CD4-positive, alpha-beta memory T cell (primary cell): ENCODE measurements around the gene SFMBT2. TPM values are rescaled to one million over a fixed set of nuclear protein-coding genes. Genes with fewer than 3 reads are reported as not detected.
A peak's percentile ranks its signal among the peaks of the same experiment; 100 is the strongest.

Source experiments
- CTCF ChIA-PET: fragments of 350-600 bp; sonication (Branson Sonifier 250); formaldehyde crosslinking; loops from one replicate; lab custom pipeline; 2021; ENCODE audit warnings: inconsistent platforms; ENCODE audit not compliant: partially characterized antibody; lab: Charles Lee
- POLR2A ChIA-PET: fragments of 350-600 bp; sonication (Branson Sonifier 250); formaldehyde crosslinking; loops from one replicate; lab custom pipeline; 2021; ENCODE audit not compliant: partially characterized antibody; lab: Charles Lee
- DNase-seq, 5 donors: peaks; one replicate each; pipeline versions ENCODE4 v3.0.0 to v3.0.0-alpha.2; 2020 to 2022; ENCODE audit warnings: mixed read lengths in 1 of 5
- H3K27ac ChIP-seq: one replicate; pipeline ENCODE4 v1.7.0; 2013; ENCODE audit warnings: low read depth, low read length
- H3K27me3 ChIP-seq: 2 replicates; pipeline ENCODE4 v1.7.0; 2013; ENCODE audit warnings: mild to moderate bottlenecking, low read length, moderate library complexity; ENCODE audit not compliant: insufficient read depth
- H3K36me3 ChIP-seq: 2 replicates; pipeline ENCODE4 v1.7.0; 2013; ENCODE audit warnings: mild to moderate bottlenecking, low read length, moderate library complexity; ENCODE audit not compliant: insufficient read depth
- H3K4me1 ChIP-seq: 2 replicates; pipeline ENCODE4 v1.7.0; 2013; ENCODE audit warnings: mild to moderate bottlenecking, low read length, moderate library complexity; ENCODE audit not compliant: insufficient read depth
- H3K4me3 ChIP-seq, 2 donors: one replicate each; pipeline ENCODE4 v1.7.0; 2013; ENCODE audit warnings: low read length in 2 of 2, mild to moderate bottlenecking in 1 of 2
- H3K9me3 ChIP-seq, 2 donors: one replicate each; pipeline ENCODE4 v1.7.0; 2013; ENCODE audit warnings: low read length in 2 of 2, control low read depth in 1 of 2; ENCODE audit not compliant: control insufficient read depth in 1 of 2
- H3K27ac Mint-ChIP-seq, 7 donors: one replicate each; pipeline ENCODE4 v1.8.0; 2020 to 2021; ENCODE audit warnings: mixed read lengths in 7 of 7, mild to moderate bottlenecking in 6 of 7, inconsistent platforms in 3 of 7, moderate library complexity in 3 of 7
- H3K27me3 Mint-ChIP-seq, 2 donors: one replicate each; pipeline ENCODE4 v1.8.0; 2020 to 2021; ENCODE audit warnings: mixed read lengths in 2 of 2
- H3K36me3 Mint-ChIP-seq, 2 donors: one replicate each; pipeline ENCODE4 v1.8.0; 2020 to 2021; ENCODE audit warnings: mixed read lengths in 2 of 2, inconsistent platforms in 1 of 2, mild to moderate bottlenecking in 1 of 2
- H3K4me1 Mint-ChIP-seq, 4 donors: one replicate each; pipeline ENCODE4 v1.8.0; 2020 to 2021; ENCODE audit warnings: mixed read lengths in 4 of 4, mild to moderate bottlenecking in 1 of 4
- H3K4me3 Mint-ChIP-seq, 8 donors: one replicate each; pipeline ENCODE4 v1.8.0; 2020 to 2021; ENCODE audit warnings: mixed read lengths in 8 of 8, mild to moderate bottlenecking in 7 of 8, moderate library complexity in 6 of 8, inconsistent platforms in 3 of 8
- H3K9me3 Mint-ChIP-seq, 8 donors: one replicate each; pipeline ENCODE4 v1.8.0; 2020 to 2021; ENCODE audit warnings: mixed read lengths in 8 of 8, mild to moderate bottlenecking in 5 of 8, inconsistent platforms in 3 of 8, moderate library complexity in 1 of 8
- intact Hi-C: fragments of 100-400 bp; cut with micrococcal nuclease; formaldehyde crosslinking; loops from one replicate; pipeline ENCODE4 v1.15.1; 2023
- polyA plus RNA-seq, 2 donors: library from polyadenylated mRNA; unstranded; fragments of 300-500 nt; fragmentation: Illumina TruSeq; gene quantifications; one replicate each; pipeline ENCODE4 v1.2.3, GENCODE V29; 2021
- total RNA-seq, 2 experiments: library from RNA; stranded (reverse); gene quantifications; one replicate each; pipeline ENCODE4 v1.2.3, GENCODE V29; 2021

The SFMBT2 gene
- total and polyA plus RNA-seq, 4 experiments from 2014 or later, result 1.7 to 22.3 (median 11.7) TPM

GRCh38 chr10:7424919-7425318 lies 14.1 kb upstream of the SFMBT2 start:
- H3K27ac ChIP-seq, result no peak overlapping the region
- no peaks in the 10 kb centered on the region for H3K36me3 ChIP-seq
- intact Hi-C loops, result loop anchor here (2.0 kb wide), 1 partner anchor 262 kb away; no protein-coding TSS in a partner anchor
- no peaks in the 10 kb centered on the region for H3K4me1 ChIP-seq
- no peaks in the 10 kb centered on the region for H3K9me3 ChIP-seq
- peak overlapping the region in 1 of 7 donors; percentile 1 for H3K27ac Mint-ChIP-seq
- ChIA-PET POLR2A (no interaction called here), CTCF (interaction anchor here (1.0 to 11.8 kb wide), 2 partner anchors 16 to 508 kb away, joined by 3 to 180 read pairs; no protein-coding TSS in a partner anchor)
- no peaks in the 10 kb centered on the region for H3K27me3 ChIP-seq
- H3K4me3 Mint-ChIP-seq, result no peak overlapping the region
- peaks cover 0 to 6% (median under 1%) of the 10 kb centered on the region in 4 donors for H3K4me1 Mint-ChIP-seq
- no peak overlapping the region for H3K4me3 ChIP-seq
- no peak for DNase-seq
- no peaks in the 10 kb centered on the region for H3K27me3 Mint-ChIP-seq
- H3K9me3 Mint-ChIP-seq, result peaks cover 0 to 3% (median 0%) of the 10 kb centered on the region in 8 donors
- no peaks in the 10 kb centered on the region for H3K36me3 Mint-ChIP-seq

- H3K4me1 Mint-ChIP-seq, result peaks cover 0 to 6% (median under 1%) of the 10 kb centered on the region in 4 donors
- Histone ChIP-seq H3K27me3 (no peaks in the 10 kb centered on the region), H3K36me3 (no peaks in the 10 kb centered on the region), H3K4me3 (no peak overlapping the region), H3K9me3 (no peaks in the 10 kb centered on the region), H3K27ac (no peak overlapping the region), H3K4me1 (no peaks in the 10 kb centered on the region)
- H3K9me3 Mint-ChIP-seq, result no peaks in the 10 kb centered on the region
- no peak overlapping the region for H3K27ac Mint-ChIP-seq
- POLR2A ChIA-PET, result no interaction called here
- no peak for DNase-seq
- H3K27me3 Mint-ChIP-seq, result no peaks in the 10 kb centered on the region
- H3K36me3 Mint-ChIP-seq, result no peaks in the 10 kb centered on the region
- intact Hi-C loops, result loop anchor here (2.0 kb wide), 1 partner anchor 262 kb away; no protein-coding TSS in a partner anchor
- no peak overlapping the region for H3K4me3 Mint-ChIP-seq
- CTCF ChIA-PET, result interaction anchor here (1.0 to 11.8 kb wide), 2 partner anchors 16 to 507 kb away, joined by 3 to 180 read pairs; no protein-coding TSS in a partner anchor
Observed at GRCh38 chr10:7424315-7424714, 13.5 kb upstream of the SFMBT2 start.

DNA sequence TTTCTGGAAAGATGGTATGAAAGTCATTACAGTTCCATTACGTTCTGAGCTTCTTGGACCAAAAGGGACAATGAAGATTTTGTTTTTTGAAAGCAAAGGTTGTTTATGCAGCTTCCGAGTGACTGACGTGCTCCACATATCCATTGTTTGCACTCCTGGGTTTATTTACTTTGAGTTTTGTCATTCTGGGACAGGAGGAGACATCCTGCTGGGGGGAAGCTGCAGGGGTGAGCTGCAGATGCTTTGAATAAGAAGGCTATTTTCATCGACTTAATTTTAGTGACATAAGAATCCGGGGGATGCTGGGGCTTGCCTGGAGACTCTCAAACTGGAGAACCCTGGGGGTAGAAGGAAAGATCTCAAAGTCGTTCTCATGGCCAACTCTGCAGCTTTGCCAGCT lies 12.7 kb upstream of the SFMBT2 start:
- H3K36me3 ChIP-seq, result no peaks in the 10 kb centered on the region
- H3K9me3 ChIP-seq, result no peaks in the 10 kb centered on the region
- H3K4me3 ChIP-seq, result no peak overlapping the region
- Mint-ChIP-seq H3K9me3 (no peaks in the 10 kb centered on the region), H3K27me3 (no peaks in the 10 kb centered on the region), H3K36me3 (no peaks in the 10 kb centered on the region), H3K4me3 (no peak overlapping the region), H3K4me1 (peaks cover 0 to 6% (median under 1%) of the 10 kb centered on the region in 4 donors), H3K27ac (peak overlapping the region in 1 of 7 donors; percentile 30)
- DNase-seq, result no peak
- POLR2A ChIA-PET, result no interaction called here
- intact Hi-C loops, result no loop called here
- CTCF ChIA-PET, result interaction anchor here (11.8 kb wide), 1 partner anchor 506 kb away, joined by 180 read pairs; no protein-coding TSS in a partner anchor
- no peak overlapping the region for H3K27ac ChIP-seq
- H3K4me1 ChIP-seq, result no peaks in the 10 kb centered on the region
- H3K27me3 ChIP-seq, result no peaks in the 10 kb centered on the region

DNA sequence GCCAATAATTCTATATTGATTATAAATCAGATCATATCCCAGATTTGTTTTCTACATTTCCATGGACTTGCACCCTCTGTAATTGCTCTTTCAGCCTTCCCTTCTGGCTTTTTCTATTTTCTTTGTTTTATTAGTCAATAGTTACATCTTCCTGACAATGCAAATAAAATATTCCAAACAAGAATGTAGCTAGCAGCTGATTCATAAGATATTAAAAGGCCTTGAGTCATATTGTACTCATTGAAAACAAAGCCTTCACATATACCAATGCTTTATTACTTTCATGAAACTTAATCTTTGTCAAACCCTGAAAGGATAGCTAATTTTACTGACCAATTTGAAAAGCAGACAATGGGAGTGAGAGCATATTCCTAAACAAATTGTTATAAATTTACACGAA lies 10.7 kb upstream of the SFMBT2 start:
- Histone ChIP-seq H3K9me3 (no peaks in the 10 kb centered on the region), H3K4me1 (peaks cover 13% of the 10 kb centered on the region), H3K27me3 (no peaks in the 10 kb centered on the region), H3K36me3 (no peaks in the 10 kb centered on the region), H3K27ac (no peak overlapping the region), H3K4me3 (no peak overlapping the region)
- no peaks in the 10 kb centered on the region for H3K36me3 Mint-ChIP-seq
- H3K9me3 Mint-ChIP-seq, result no peaks in the 10 kb centered on the region
- DNase-seq, result no peak
- ChIA-PET CTCF (interaction anchor here (1.2 to 11.8 kb wide), 4 partner anchors 11 to 504 kb away, joined by 3 to 180 read pairs (median 10); partner anchors contain the start of gene SFMBT2), POLR2A (no interaction called here)
- no peak overlapping the region for H3K27ac Mint-ChIP-seq
- no peak overlapping the region for H3K4me3 Mint-ChIP-seq
- no peaks in the 10 kb centered on the region for H3K27me3 Mint-ChIP-seq
- intact Hi-C loops, result no loop called here
- peaks cover 0 to 14% (median 6%) of the 10 kb centered on the region in 4 donors for H3K4me1 Mint-ChIP-seq

- POLR2A ChIA-PET, result interaction anchor here (1.0 kb wide), 1 partner anchor 9 kb away, joined by 3 read pairs; the partner anchor contains the start of gene SFMBT2
- no peaks in the 10 kb centered on the region for H3K36me3 ChIP-seq
- H3K4me3 Mint-ChIP-seq, result no peak overlapping the region
- peaks cover 0 to 14% (median 6%) of the 10 kb centered on the region in 4 donors for H3K4me1 Mint-ChIP-seq
- CTCF ChIA-PET, result interaction anchor here (1.3 to 11.8 kb wide), 4 partner anchors 9 to 503 kb away, joined by 3 to 180 read pairs (median 10); partner anchors contain the start of gene SFMBT2
- no peaks in the 10 kb centered on the region for H3K27me3 Mint-ChIP-seq
- DNase-seq, result no peak
- H3K36me3 Mint-ChIP-seq, result no peaks in the 10 kb centered on the region
- no peak overlapping the region for H3K27ac ChIP-seq
- peaks cover 13% of the 10 kb centered on the region for H3K4me1 ChIP-seq
- intact Hi-C loops, result loop anchor here (5.0 to 10.0 kb wide), 2 partner anchors 578 to 1005 kb away; no protein-coding TSS in a partner anchor
- H3K9me3 Mint-ChIP-seq, result no peaks in the 10 kb centered on the region
- H3K4me3 ChIP-seq, result no peak overlapping the region
- H3K9me3 ChIP-seq, result no peaks in the 10 kb centered on the region
- no peak overlapping the region for H3K27ac Mint-ChIP-seq
- H3K27me3 ChIP-seq, result no peaks in the 10 kb centered on the region
Observed at GRCh38 chr10:7419998-7420397, 9.2 kb upstream of the SFMBT2 start.

DNA sequence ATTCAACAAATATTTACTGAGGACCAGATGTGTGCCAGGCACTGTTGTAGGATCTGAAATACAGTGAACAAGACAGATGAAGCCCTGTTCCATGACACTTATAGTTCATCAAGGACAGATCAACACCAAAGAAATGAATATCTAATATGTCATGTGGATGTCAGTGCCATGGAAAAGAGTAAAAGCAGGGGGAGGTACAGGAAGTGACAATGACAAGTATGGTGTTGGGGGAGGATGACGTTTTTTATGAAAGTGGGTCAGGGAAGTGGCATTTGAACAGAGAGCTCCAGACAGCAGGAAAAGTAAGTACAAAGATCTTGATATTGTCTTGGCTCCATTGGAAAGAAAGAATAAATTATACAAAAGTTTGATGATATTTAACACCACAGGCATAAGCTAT lies 7.0 kb upstream of the SFMBT2 start:
- H3K36me3 ChIP-seq, result no peaks in the 10 kb centered on the region
- H3K27me3 ChIP-seq, result no peaks in the 10 kb centered on the region
- H3K9me3 Mint-ChIP-seq, result no peaks in the 10 kb centered on the region
- intact Hi-C loops, result loop anchor here (1.0 to 10.0 kb wide), 5 partner anchors 158 to 1003 kb away; no protein-coding TSS in a partner anchor
- H3K36me3 Mint-ChIP-seq, result no peaks in the 10 kb centered on the region
- H3K4me3 ChIP-seq, result no peak overlapping the region
- H3K4me1 Mint-ChIP-seq, result peaks cover 7 to 11% (median 7%) of the 10 kb centered on the region in 4 donors
- H3K9me3 ChIP-seq, result no peaks in the 10 kb centered on the region
- no peak overlapping the region for H3K4me3 Mint-ChIP-seq
- ChIA-PET POLR2A (interaction anchor here (0.6 kb wide), 1 partner anchor 8 kb away, joined by 3 read pairs; no protein-coding TSS in a partner anchor), CTCF (interaction anchor here (0.9 to 11.8 kb wide), 9 partner anchors 8 to 747 kb away, joined by 3 to 180 read pairs (median 7); partner anchors contain the start of gene SFMBT2)
- peak overlapping the region in 4 of 7 donors; percentile 34 to 73 (median 64) for H3K27ac Mint-ChIP-seq
- H3K4me1 ChIP-seq, result peaks cover 13% of the 10 kb centered on the region
- DNase-seq, result peak in 3 of 5 donors; percentile 9 to 21 (median 19)
- no peak overlapping the region for H3K27ac ChIP-seq
- H3K27me3 Mint-ChIP-seq, result no peaks in the 10 kb centered on the region

GRCh38 chr10:7417103-7417623 lies 6.3 kb upstream of the SFMBT2 start:
- Histone ChIP-seq H3K36me3 (no peaks in the 10 kb centered on the region), H3K4me3 (no peak overlapping the region), H3K9me3 (no peaks in the 10 kb centered on the region), H3K27me3 (no peaks in the 10 kb centered on the region), H3K4me1 (peaks cover 20% of the 10 kb centered on the region), H3K27ac (no peak overlapping the region)
- H3K27me3 Mint-ChIP-seq, result no peaks in the 10 kb centered on the region
- no peaks in the 10 kb centered on the region for H3K36me3 Mint-ChIP-seq
- ChIA-PET CTCF (interaction anchor here (0.5 to 11.8 kb wide), 13 partner anchors 20 to 1003 kb away, joined by 3 to 180 read pairs (median 4); no protein-coding TSS in a partner anchor), POLR2A (no interaction called here)
- H3K4me3 Mint-ChIP-seq, result no peak overlapping the region
- peaks cover 8 to 16% (median 10%) of the 10 kb centered on the region in 4 donors for H3K4me1 Mint-ChIP-seq
- no peak overlapping the region for H3K27ac Mint-ChIP-seq
- DNase-seq, result peak in 4 of 5 donors; percentile 46 to 53 (median 50)
- H3K9me3 Mint-ChIP-seq, result no peaks in the 10 kb centered on the region
- intact Hi-C loops, result loop anchor here (1.0 to 10.0 kb wide), 5 partner anchors 157 to 1002 kb away; no protein-coding TSS in a partner anchor
